Ammon's horn (tissue), 1 donor: ENCODE measurements around the gene KLF16.

ENCODE experiments used
- DNase-seq: peaks from one replicate; pipeline ENCODE4 v3.0.0-alpha.2; 2016; ENCODE audit warnings: low spot score

Gene KLF16

GRCh38 chr19:1822210-1822609 is 41.2 kb downstream of the KLF16 start:
- no peak for DNase-seq

GRCh38 chr19:1819341-1820255 is 43.8 kb downstream of the KLF16 start:
- DNase-seq = no peak

GRCh38 chr19:1818549-1819195 is 44.7 kb downstream of the KLF16 start:
- DNase-seq = no peak

GRCh38 chr19:1817553-1818179 is 45.7 kb downstream of the KLF16 start:
- no peak for DNase-seq

- no peak for DNase-seq
These were observed 46.7 kb downstream of the KLF16 start for GRCh38 chr19:1816530-1817298.

- no peak for DNase-seq
These were observed 47.5 kb downstream of the KLF16 start for GRCh38 chr19:1815605-1816529.

GRCh38 chr19:1814833-1815604 is 48.4 kb downstream of the KLF16 start:
- DNase-seq = no peak

DNA sequence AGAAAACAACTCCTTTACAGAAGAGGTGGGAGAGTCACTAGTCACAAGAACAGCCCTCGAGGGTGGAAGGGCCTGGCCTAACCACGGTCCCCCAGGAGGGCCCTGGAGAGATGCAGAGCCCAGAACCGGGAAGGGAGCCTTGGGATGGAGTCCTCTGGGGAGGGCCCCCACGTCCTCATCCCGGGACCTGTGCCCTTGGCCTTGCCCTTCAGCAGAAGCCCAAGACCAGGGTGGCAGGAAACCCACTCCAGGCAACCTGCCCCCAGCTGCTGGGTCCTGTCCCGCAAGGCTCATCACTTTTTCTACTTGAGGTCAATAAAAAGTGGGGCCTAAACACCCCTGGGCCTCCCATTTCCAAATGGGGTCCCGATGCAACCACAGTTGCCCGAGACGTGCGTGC is 49.0 kb downstream of the KLF16 start:
- no peak for DNase-seq

DNA sequence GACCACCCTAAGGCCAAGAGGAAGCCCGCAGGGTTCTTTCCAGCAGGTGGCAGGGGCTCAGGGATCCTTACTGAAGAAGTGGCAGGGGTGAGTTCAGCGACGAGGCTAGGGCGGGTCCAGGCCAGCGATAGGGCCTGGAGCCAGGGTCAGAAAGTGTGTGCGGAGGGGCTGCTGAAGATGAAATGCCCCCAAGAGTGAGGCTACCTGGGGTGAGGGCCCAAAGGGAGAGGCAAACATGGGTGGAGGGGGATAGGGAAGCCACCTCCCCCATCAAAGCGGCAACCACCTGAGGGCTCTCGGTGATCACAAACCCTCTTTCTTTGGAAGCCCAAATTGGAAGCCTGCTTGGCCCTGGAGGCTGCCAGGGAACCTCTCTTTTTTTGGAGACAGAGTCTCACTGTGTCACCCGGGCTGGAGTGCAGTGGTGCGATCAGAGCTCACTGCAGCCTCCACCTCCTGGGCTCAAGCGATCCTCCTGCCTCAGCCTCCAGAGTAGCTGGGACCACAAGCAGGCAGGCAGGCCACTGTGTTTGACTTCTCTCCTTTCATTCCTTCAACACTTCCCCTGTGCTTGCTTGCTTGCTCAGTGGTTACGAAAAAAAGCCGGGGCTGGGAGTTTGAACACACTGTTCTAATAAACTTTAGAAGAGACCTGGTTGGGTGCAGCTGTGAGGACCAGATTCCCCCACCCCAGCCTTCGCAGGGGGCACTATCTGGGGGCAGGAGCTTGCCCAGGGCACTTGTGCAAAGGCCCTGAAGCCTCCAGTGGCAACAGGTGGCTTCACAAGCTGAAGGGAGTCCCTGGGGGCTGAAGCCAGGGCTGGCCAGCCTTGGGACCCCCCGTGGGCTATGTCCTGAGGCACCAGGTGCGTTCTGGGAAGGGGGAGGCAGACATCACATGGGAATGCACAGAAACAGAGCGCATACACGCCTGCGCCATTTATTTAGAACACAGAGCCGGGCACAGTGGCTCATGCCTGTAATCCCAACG is 49.9 kb downstream of the KLF16 start:
- DNase-seq = no peak

DNA sequence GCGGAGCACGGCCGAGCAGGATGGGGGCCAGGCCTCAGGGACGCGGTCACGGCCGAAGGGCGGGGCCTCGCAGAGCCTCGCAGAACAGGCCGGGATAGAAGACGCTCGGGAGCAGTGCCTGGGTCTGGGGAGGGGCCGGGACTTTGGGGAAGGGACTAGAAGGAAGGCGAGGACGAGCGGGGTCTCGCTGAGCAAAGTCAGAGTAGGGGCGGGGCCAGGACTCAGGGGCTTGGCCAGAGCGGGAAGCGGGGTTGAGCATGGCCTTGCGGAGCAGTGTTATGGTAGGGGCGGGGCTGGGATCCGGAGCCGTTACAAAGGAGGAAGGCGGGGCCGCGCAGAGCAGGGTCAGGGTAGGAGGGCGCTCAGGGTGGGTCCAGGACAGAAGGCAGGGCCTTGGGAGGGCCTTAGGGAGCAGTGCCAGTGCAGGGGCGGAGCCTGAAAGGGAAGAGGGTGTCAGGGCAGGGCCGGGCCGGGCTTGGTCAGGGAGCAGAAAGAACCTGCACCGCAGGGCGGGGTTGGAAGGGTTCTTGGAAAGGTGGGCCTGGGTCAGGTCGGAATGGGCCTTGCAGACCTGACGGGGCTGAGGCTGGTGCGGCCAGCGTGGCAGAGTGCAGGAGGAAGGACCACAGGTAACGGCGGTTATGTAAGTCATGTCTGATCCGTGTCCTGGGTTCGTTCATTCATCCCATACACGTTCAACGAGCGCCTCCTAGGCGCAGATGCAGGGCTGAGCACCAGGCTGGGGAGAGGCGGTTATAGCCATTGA is 50.8 kb downstream of the KLF16 start:
- DNase-seq = peak; percentile 79

- no peak for DNase-seq
These were observed 51.4 kb downstream of the KLF16 start, which contains the start of gene ATP8B3 for GRCh38 chr19:1811942-1812425. ATP8B3 (minus strand) TSS chr19:1812276; CDS start chr19:1811736, 540 bp downstream.

- no peak for DNase-seq
These were observed 51.9 kb downstream of the KLF16 start for GRCh38 chr19:1811472-1811894.

- no peak for DNase-seq
These were observed 52.8 kb downstream of the KLF16 start for GRCh38 chr19:1810439-1811160.

- DNase-seq = no peak
These were observed 53.7 kb downstream of the KLF16 start for GRCh38 chr19:1809678-1810077.

GRCh38 chr19:1808395-1808731 is 55.0 kb downstream of the KLF16 start:
- no peak for DNase-seq

DNA sequence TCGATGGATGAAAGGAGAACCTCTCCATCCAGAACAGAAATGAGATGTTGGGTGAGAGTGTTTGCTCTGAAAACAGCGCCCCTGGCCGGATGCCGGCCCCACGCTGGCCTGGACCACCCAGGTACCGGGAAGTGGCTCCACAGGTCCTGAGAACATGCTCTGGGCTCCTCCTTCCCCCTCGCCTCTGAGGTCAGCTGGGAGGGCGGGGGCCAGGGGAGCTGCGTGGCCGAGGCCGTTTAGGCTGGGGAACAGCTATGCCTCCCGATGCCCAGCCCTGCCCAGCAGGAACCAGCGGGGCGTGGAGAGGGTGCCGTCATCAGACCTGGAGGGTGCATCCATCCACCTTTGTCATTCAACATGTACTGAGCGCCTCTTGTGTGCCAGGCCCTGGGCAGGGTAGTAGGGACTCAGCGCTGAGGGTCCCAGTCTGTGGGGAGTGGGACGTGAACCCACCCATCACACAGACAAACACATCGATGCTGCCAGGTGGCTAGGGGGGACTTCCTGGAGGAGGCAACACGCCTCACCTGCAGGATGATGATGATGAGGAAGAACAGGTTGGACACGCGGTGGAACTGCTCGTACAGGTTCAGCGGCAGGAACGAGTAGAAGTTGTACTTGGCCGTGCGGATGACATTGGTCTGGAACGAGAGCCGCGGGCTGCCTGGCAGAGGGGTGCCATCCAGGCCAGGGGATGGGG is 55.5 kb downstream of the KLF16 start:
- no peak for DNase-seq
